ENCODE measurements around the gene OLFML2A.
A peak's percentile ranks its signal among the peaks of the same experiment; 100 is the strongest.

OLFML2A gene

GRCh38 chr9:124861342-124862229 is 84.7 kb downstream of the OLFML2A start, which contains the start of the genes ARPC5L and RPL35 (continued):
- TF ChIP-seq PRDM10 (tag by site-specific recombination; IDR thresholded peaks at IDR 0.05) (peak; percentile 97), ZNF792 (tag by site-specific recombination; IDR thresholded peaks at IDR 0.05) (no peak), ZNF112 (tag by site-specific recombination; IDR thresholded peaks at IDR 0.05) (no peak), ZFHX2 (tag by site-specific recombination; conservative IDR thresholded peaks at IDR 0.05) (peak; percentile 68), ZNF654 (tag by site-specific recombination; IDR thresholded peaks at IDR 0.05; ENCODE audit: low read depth) (no peak), ZNF585B (tag by site-specific recombination; IDR thresholded peaks at IDR 0.05) (no peak), FEZF1 (tag by site-specific recombination; IDR thresholded peaks at IDR 0.05) (no peak), ZNF645 (tag by site-specific recombination; IDR thresholded peaks at IDR 0.05) (no peak), REST (tag by site-specific recombination; IDR thresholded peaks at IDR 0.05) (no peak), ZNF530 (tag by site-specific recombination; IDR thresholded peaks at IDR 0.05; ENCODE audit: low read depth) (no peak), ZNF202 (tag by site-specific recombination; IDR thresholded peaks at IDR 0.05; ENCODE audit: borderline replicate concordance) (no peak), ZNF155 (tag by site-specific recombination; IDR thresholded peaks at IDR 0.05) (no peak), REPIN1 (tag by site-specific recombination; IDR thresholded peaks at IDR 0.05; ENCODE audit: low read depth) (no peak), ZNF488 (tag by site-specific recombination; IDR thresholded peaks at IDR 0.05) (no peak), ZNF404 (tag by site-specific recombination; IDR thresholded peaks at IDR 0.05) (no peak), ZBTB10 (tag by site-specific recombination; IDR thresholded peaks at IDR 0.05) (peak; percentile 98; the same call in 1 of the 2 replicates), ZNF24 (tag by site-specific recombination; IDR thresholded peaks at IDR 0.05) (no peak), SETDB1 (IDR thresholded peaks at IDR 0.05; ENCODE audit: insufficient read length, low read length) (no peak), ZBTB48 (tag by site-specific recombination; IDR thresholded peaks at IDR 0.05) (no peak), ZFP3 (tag by site-specific recombination; IDR thresholded peaks at IDR 0.05; ENCODE audit: low read depth) (no peak), ZNF341 (tag by site-specific recombination; IDR thresholded peaks at IDR 0.05; ENCODE audit: low read depth) (no peak), SP3 (tag by site-specific recombination; IDR thresholded peaks at IDR 0.05) (peak; percentile 94)
- TF ChIP-seq, protein P1, sequence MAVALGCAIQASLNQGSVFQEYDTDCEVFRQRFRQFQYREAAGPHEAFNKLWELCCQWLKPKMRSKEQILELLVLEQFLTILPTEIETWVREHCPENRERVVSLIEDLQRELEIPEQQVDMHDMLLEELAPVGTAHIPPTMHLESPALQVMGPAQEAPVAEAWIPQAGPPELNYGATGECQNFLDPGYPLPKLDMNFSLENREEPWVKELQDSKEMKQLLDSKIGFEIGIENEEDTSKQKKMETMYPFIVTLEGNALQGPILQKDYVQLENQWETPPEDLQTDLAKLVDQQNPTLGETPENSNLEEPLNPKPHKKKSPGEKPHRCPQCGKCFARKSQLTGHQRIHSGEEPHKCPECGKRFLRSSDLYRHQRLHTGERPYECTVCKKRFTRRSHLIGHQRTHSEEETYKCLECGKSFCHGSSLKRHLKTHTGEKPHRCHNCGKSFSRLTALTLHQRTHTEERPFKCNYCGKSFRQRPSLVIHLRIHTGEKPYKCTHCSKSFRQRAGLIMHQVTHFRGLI (tag by site-specific recombination; IDR thresholded peaks at IDR 0.05), result no peak
- TF ChIP-seq, protein P2, sequence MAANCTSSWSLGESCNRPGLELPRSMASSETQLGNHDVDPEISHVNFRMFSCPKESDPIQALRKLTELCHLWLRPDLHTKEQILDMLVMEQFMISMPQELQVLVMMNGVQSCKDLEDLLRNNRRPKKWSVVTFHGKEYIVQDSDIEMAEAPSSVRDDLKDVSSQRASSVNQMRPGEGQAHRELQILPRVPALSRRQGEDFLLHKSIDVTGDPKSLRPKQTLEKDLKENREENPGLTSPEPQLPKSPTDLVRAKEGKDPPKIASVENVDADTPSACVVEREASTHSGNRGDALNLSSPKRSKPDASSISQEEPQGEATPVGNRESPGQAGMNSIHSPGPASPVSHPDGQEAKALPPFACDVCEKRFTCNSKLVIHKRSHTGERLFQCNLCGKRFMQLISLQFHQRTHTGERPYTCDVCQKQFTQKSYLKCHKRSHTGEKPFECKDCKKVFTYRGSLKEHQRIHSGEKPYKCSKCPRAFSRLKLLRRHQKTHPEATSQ (tag by site-specific recombination; IDR thresholded peaks at IDR 0.05), result no peak

Measured in HEK293 (cell line).